PC-9 (cell line): ENCODE results near the gene HACD2. TPM values are rescaled to one million over a fixed set of nuclear protein-coding genes. Genes with fewer than 3 reads are reported as not detected.

Experiments used
- BruUV-seq: library from RNA; stranded (reverse); fragments of 400-500 nt; replicated peaks from 2 replicates; lab custom pipeline; 2021; lab: Mats Ljungman, UMichigan
- CTCF ChIA-PET: fragments of 300-600 bp; sonication (Branson Sonifier 250); formaldehyde crosslinking; loops from one replicate; lab custom pipeline; 2022; ENCODE audit warnings: antibody characterized with exemption; lab: Charles Lee
- POLR2A ChIA-PET: fragments of 300-600 bp; sonication (Branson Sonifier 250); formaldehyde crosslinking; loops from one replicate; lab custom pipeline; 2022; ENCODE audit warnings: antibody characterized with exemption; ENCODE audit not compliant: unreplicated experiment; lab: Charles Lee
- DNase-seq, 2 experiments: peaks; one replicate each; pipeline versions ENCODE4 v3.0.0 to v3.0.0-alpha.2; 2015 to 2022; ENCODE audit warnings: mixed read lengths in 1 of 2
- H2AFZ ChIP-seq: fragments of 200-600 bp; sonication (generic); 2 replicates; pipeline ENCODE4 v1.8.1; 2017; ENCODE audit warnings: antibody characterized with exemption
- H3F3A ChIP-seq: fragments of 200-600 bp; sonication (generic); 2 replicates; pipeline ENCODE4 v1.8.1; 2017; ENCODE audit warnings: antibody characterized with exemption, mild to moderate bottlenecking, low read depth; ENCODE audit not compliant: insufficient read depth
- H3K27ac ChIP-seq: fragments of 200-600 bp; sonication (generic); 2 replicates; pipeline ENCODE4 v1.6.1; 2016; ENCODE audit warnings: mixed run types
- H3K27me3 ChIP-seq: fragments of 200-600 bp; sonication (generic); 2 replicates; pipeline ENCODE4 v1.6.1; 2016; ENCODE audit warnings: low read depth, mixed run types; ENCODE audit not compliant: insufficient read depth
- H3K36me3 ChIP-seq: fragments of 200-600 bp; sonication (generic); 2 replicates; pipeline ENCODE4 v1.6.1; 2016; ENCODE audit warnings: low read depth, mixed run types
- H3K4me1 ChIP-seq: fragments of 200-600 bp; sonication (generic); replicated peaks from 2 replicates; pipeline ENCODE4 v1.6.1; 2016; ENCODE audit warnings: mixed run types; ENCODE audit not compliant: insufficient read depth
- H3K4me2 ChIP-seq: fragments of 200-600 bp; sonication (generic); 2 replicates; pipeline ENCODE4 v1.6.1; 2017; ENCODE audit warnings: mixed run types
- H3K4me3 ChIP-seq: fragments of 200-600 bp; sonication (generic); 2 replicates; pipeline ENCODE4 v1.6.1; 2016; ENCODE audit warnings: mixed run types
- H3K79me2 ChIP-seq: fragments of 200-600 bp; sonication (generic); 2 replicates; pipeline ENCODE4 v1.6.1; 2017; ENCODE audit warnings: low read depth, mixed run types
- H3K9me2 ChIP-seq: fragments of 200-600 bp; sonication (generic); 2 replicates; pipeline ENCODE4 v1.8.1; 2017; ENCODE audit warnings: mild to moderate bottlenecking; ENCODE audit not compliant: insufficient read depth
- H3K9me3 ChIP-seq: fragments of 200-600 bp; sonication (generic); 2 replicates; pipeline ENCODE4 v1.8.1; 2016; ENCODE audit warnings: low read depth; ENCODE audit not compliant: insufficient read depth
- H4K20me1 ChIP-seq: fragments of 200-600 bp; sonication (generic); 2 replicates; pipeline ENCODE4 v1.8.1; 2017; ENCODE audit not compliant: insufficient read depth
- EZH2 ChIP-seq: fragments of 200-600 bp; sonication (generic); IDR thresholded peaks from 2 replicates; pipeline ENCODE4 v1.8.0; 2017; ENCODE audit warnings: antibody characterized with exemption, low read depth
- intact Hi-C: fragments of 100-400 bp; cut with micrococcal nuclease; formaldehyde crosslinking; loops from one replicate; pipeline ENCODE4 v1.10.0; 2022; ENCODE audit not compliant: unreplicated experiment
- total RNA-seq: library from RNA; stranded (reverse); gene quantifications from 2 replicates; pipeline ENCODE4 v1.2.3, GENCODE V29; 2021
- TF ChIP-seq, protein P1 (sequence below): fragments of 200-600 bp; sonication (generic); conservative IDR thresholded peaks from 2 replicates; pipeline ENCODE4 v1.6.1; 2017; ENCODE audit warnings: mixed run types, antibody characterized with exemption, mild to moderate bottlenecking, moderate library complexity

Gene HACD2
- total RNA-seq, 1 experiment from 2014 or later = 53.3 TPM

DNA sequence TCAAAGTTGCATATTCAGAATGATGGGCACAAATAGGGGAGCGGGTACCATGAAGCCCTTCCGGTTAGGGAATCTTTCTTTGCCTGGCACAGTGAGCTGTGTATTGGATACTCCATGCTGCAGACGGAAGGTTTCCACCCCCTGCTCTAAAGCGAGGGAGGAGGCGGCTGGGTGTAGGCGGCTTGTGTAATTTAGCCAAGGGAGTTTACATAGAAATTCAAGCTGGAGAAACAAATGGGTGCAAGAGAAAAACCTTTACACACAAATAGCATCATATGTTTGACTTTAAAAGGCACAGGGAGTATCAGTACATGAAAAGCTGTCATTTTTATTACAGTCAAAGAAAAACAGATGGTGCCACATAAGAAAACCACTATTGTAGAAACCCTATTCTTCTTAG lies 76.7 kb downstream of the HACD2 start:
- Histone ChIP-seq H3K4me3 (no peak overlapping the region), H3K27ac (no peak overlapping the region), H3K27me3 (no peaks in the 10 kb centered on the region), H3K36me3 (peaks cover 11% of the 10 kb centered on the region), H2AFZ (no peak overlapping the region), H3K79me2 (no peaks in the 10 kb centered on the region), H3K9me3 (no peaks in the 10 kb centered on the region), H3K4me2 (no peak overlapping the region), H4K20me1 (peaks cover 3% of the 10 kb centered on the region; the same call in 1 of the 2 replicates), H3K4me1 (no peaks in the 10 kb centered on the region), H3K9me2 (no peaks in the 10 kb centered on the region), H3F3A (no peaks in the 10 kb centered on the region)
- ChIA-PET CTCF (no interaction called here), POLR2A (no interaction called here)
- BruUV-seq = no TSS peak
- no peak for DNase-seq
- TF ChIP-seq, protein P1, sequence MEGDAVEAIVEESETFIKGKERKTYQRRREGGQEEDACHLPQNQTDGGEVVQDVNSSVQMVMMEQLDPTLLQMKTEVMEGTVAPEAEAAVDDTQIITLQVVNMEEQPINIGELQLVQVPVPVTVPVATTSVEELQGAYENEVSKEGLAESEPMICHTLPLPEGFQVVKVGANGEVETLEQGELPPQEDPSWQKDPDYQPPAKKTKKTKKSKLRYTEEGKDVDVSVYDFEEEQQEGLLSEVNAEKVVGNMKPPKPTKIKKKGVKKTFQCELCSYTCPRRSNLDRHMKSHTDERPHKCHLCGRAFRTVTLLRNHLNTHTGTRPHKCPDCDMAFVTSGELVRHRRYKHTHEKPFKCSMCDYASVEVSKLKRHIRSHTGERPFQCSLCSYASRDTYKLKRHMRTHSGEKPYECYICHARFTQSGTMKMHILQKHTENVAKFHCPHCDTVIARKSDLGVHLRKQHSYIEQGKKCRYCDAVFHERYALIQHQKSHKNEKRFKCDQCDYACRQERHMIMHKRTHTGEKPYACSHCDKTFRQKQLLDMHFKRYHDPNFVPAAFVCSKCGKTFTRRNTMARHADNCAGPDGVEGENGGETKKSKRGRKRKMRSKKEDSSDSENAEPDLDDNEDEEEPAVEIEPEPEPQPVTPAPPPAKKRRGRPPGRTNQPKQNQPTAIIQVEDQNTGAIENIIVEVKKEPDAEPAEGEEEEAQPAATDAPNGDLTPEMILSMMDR = no peak
- no peak for TF ChIP-seq EZH2
- intact Hi-C loops = no loop called here

- no peaks in the 10 kb centered on the region for H3K4me1 ChIP-seq
- no peak overlapping the region for H3K4me2 ChIP-seq
- POLR2A ChIA-PET = no interaction called here
- no peak overlapping the region for H3K4me3 ChIP-seq
- no peak for DNase-seq
- H3K9me3 ChIP-seq = no peaks in the 10 kb centered on the region
- intact Hi-C loops = no loop called here
- TF ChIP-seq EZH2 = no peak
- TF ChIP-seq, protein P1 = no peak
- H3F3A ChIP-seq = no peaks in the 10 kb centered on the region
- BruUV-seq = no TSS peak
- H2AFZ ChIP-seq = no peak overlapping the region
- H4K20me1 ChIP-seq = peaks cover 3% of the 10 kb centered on the region; the same call in 1 of the 2 replicates
- H3K27me3 ChIP-seq = no peaks in the 10 kb centered on the region
- no peaks in the 10 kb centered on the region for H3K9me2 ChIP-seq
- CTCF ChIA-PET = no interaction called here
- no peak overlapping the region for H3K27ac ChIP-seq
- H3K79me2 ChIP-seq = no peaks in the 10 kb centered on the region
- no peaks in the 10 kb centered on the region for H3K36me3 ChIP-seq
These were observed 79.0 kb downstream of the HACD2 start for GRCh38 chr3:123505820-123506219.

DNA sequence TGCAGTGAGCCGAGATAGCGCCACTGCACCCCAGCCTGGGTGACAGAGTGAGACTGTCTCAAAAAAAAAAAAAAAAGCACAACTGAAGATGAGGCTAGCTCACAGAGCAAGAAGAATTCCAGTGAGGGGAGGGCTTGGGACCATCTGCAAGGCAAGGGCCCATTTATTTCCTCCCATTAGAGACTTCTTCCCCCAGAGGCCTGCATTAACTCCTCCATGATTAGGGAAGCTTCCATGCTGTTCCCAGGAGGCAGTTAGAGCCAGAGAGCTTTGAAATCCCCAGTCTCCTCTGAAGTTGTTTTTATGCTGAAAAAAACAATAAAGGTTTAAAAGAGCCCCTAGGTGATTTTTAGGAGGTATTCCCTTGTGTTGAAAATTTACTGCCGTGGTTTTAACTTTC lies 81.7 kb downstream of the HACD2 start:
- Histone ChIP-seq H3K4me2 (no peak overlapping the region), H3K4me3 (no peak overlapping the region), H3K9me2 (no peaks in the 10 kb centered on the region), H3K27ac (no peak overlapping the region), H3K36me3 (no peaks in the 10 kb centered on the region; the same call in none of the 2 replicates), H3K27me3 (no peaks in the 10 kb centered on the region), H3K79me2 (no peaks in the 10 kb centered on the region), H4K20me1 (no peaks in the 10 kb centered on the region), H3F3A (no peaks in the 10 kb centered on the region), H3K4me1 (no peaks in the 10 kb centered on the region), H3K9me3 (no peaks in the 10 kb centered on the region), H2AFZ (no peak overlapping the region)
- ChIA-PET CTCF (interaction anchor here (0.6 kb wide), 1 partner anchor 332 kb away, joined by 3 read pairs; no protein-coding TSS in a partner anchor), POLR2A (no interaction called here)
- TF ChIP-seq EZH2 = no peak
- intact Hi-C loops = no loop called here
- no peak for DNase-seq
- no TSS peak for BruUV-seq

DNA sequence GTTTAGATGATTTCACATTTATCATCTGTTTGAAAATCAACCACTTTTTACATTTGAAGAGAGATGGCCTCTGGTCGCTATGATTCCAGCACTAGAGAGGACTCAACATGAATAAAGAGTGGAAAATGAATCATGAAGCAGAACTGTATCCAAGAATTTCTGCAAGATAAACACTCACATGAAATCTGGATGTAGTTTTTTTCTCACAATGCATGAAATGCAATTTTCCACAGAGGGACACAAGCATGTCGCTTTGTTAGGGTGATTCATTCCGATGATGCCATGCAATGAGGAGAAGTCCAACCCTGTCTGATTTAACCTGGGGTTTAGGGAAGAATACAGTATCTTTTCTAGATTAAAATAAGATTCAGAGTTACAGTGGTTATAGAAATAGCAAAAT lies 85.5 kb downstream of the HACD2 start:
- CTCF ChIA-PET = no interaction called here
- no peak overlapping the region for H3K4me2 ChIP-seq
- H3K9me2 ChIP-seq = no peaks in the 10 kb centered on the region
- H3K36me3 ChIP-seq = no peaks in the 10 kb centered on the region; the same call in none of the 2 replicates
- H2AFZ ChIP-seq = no peak overlapping the region
- POLR2A ChIA-PET = interaction anchor here (0.8 kb wide), 1 partner anchor 87 kb away, joined by 20 read pairs; no protein-coding TSS in a partner anchor
- no TSS peak for BruUV-seq
- no peaks in the 10 kb centered on the region for H4K20me1 ChIP-seq
- no peak overlapping the region for H3K4me3 ChIP-seq
- no peaks in the 10 kb centered on the region for H3K4me1 ChIP-seq
- H3F3A ChIP-seq = no peaks in the 10 kb centered on the region; the same call in 1 of the 2 replicates
- no peaks in the 10 kb centered on the region for H3K79me2 ChIP-seq
- no peaks in the 10 kb centered on the region for H3K9me3 ChIP-seq
- intact Hi-C loops = no loop called here
- DNase-seq = no peak
- H3K27ac ChIP-seq = no peak overlapping the region
- TF ChIP-seq, protein P1 = no peak
- TF ChIP-seq EZH2 = no peak
- H3K27me3 ChIP-seq = no peaks in the 10 kb centered on the region
